Esophagus squamous epithelium (tissue), 5 donors: ENCODE measurements around the gene FCRL2. TPM values are rescaled to one million over a fixed set of nuclear protein-coding genes. Genes with fewer than 3 reads are reported as not detected.
"Not testable (repeated sequence)": the region's sequence is repeated elsewhere in the genome, so short reads cannot be mapped to it uniquely, and the experiment has no call there.

Experiments
- DNase-seq: peaks from one replicate; lab custom pipeline; 2025; lab: John Stamatoyannopoulos, UW
- H3K27ac ChIP-seq, 4 donors: fragments of 200-600 bp; sonication (generic); one replicate each; pipeline ENCODE4 v1.5.1; 2016 to 2019; ENCODE audit warnings: mild to moderate bottlenecking in 1 of 4
- H3K27me3 ChIP-seq, 4 donors: fragments of 200-600 bp; sonication (generic); 1 replicate in 3 of 4; 2 replicates in 1 of 4; pipeline versions ENCODE4 v1.5.1 to v1.6.0; 2017 to 2021; ENCODE audit warnings: antibody characterized with exemption in 1 of 4
- H3K36me3 ChIP-seq, 3 donors: fragments of 200-600 bp; sonication (generic); one replicate each; pipeline ENCODE4 v1.5.1; 2016 to 2019
- H3K4me1 ChIP-seq, 3 donors: fragments of 200-600 bp; sonication (generic); one replicate each; pipeline ENCODE4 v1.5.1; 2017 to 2019
- H3K4me3 ChIP-seq, 4 donors: fragments of 200-600 bp; sonication (generic); 1 replicate in 3 of 4; 2 replicates in 1 of 4; pipeline ENCODE4 v1.5.1; 2016 to 2019; ENCODE audit warnings: mild to moderate bottlenecking in 2 of 4, moderate library complexity in 1 of 4
- H3K9me3 ChIP-seq, 3 donors: fragments of 200-600 bp; sonication (generic); one replicate each; pipeline ENCODE4 v1.5.1; 2016 to 2019
- CTCF ChIP-seq, 6 experiments: fragments of 450-650 bp in 4 of 6; fragments of 200-600 bp in 2 of 6; sonication (generic) in 2 of 6; IDR thresholded peaks; one replicate each; pipeline ENCODE4 v1.5.1; 2016 to 2019; ENCODE audit warnings: antibody characterized with exemption in 6 of 6, mild to moderate bottlenecking in 4 of 6, moderate library complexity in 4 of 6
- POLR2A ChIP-seq, 4 donors: fragments of 450-650 bp; IDR thresholded peaks; one replicate each; pipeline ENCODE4 v1.6.1; 2017; ENCODE audit warnings: antibody characterized with exemption in 4 of 4, mild to moderate bottlenecking in 4 of 4, moderate library complexity in 3 of 4
- WGBS, 2 donors: methylation state at CpG; one replicate each; pipeline ENCODE4 v1.1.5; 2018; 5-methylcytosine and 5-hydroxymethylcytosine counted together
- intact Hi-C: fragments of 100-400 bp; cut with DNase I; formaldehyde crosslinking; loops from one replicate; pipeline ENCODE4 v1.15.0; 2022
- total RNA-seq, 4 donors: library from RNA; depleted of rRNA; stranded (reverse); fragments of >200 nt; gene quantifications; one replicate each; pipeline ENCODE4 v1.1.0, GENCODE V29; 2016
- donor health status: DM: yes; HTN: yes; CAD: no.

The FCRL2 gene
- total RNA-seq, 4 donors from 2014 or later = 0.19 to 0.32 TPM; not detected in 2

GRCh38 chr1:157758018-157758417, 18.9 kb downstream of the FCRL2 start:
- no peak for TF ChIP-seq POLR2A (IDR thresholded peaks at IDR 0.05)
- TF ChIP-seq CTCF (IDR thresholded peaks at IDR 0.05) = no peak
- Histone ChIP-seq H3K4me1 (no peaks in the 10 kb centered on the region), H3K36me3 (no peaks in the 10 kb centered on the region), H3K9me3 (no peaks in the 10 kb centered on the region), H3K4me3 (no peak overlapping the region), H3K27ac (no peak overlapping the region), H3K27me3 (no peaks in the 10 kb centered on the region)
- WGBS, 2 donors = 74 to 76% methylated on average over 4 of the region's 4 CpGs
- intact Hi-C loops = no loop called here
- no peak for DNase-seq

- no peak for TF ChIP-seq POLR2A (IDR thresholded peaks at IDR 0.05)
- no peak for TF ChIP-seq CTCF (IDR thresholded peaks at IDR 0.05)
These were observed 23.3 kb downstream of the FCRL2 start for GRCh38 chr1:157753611-157754010.

GRCh38 chr1:157751283-157751682, 25.6 kb downstream of the FCRL2 start:
- H3K27ac ChIP-seq = no peak overlapping the region
- no peaks in the 10 kb centered on the region for H3K36me3 ChIP-seq
- no peak for DNase-seq
- intact Hi-C loops = no loop called here
- WGBS, 2 donors = 47 to 50% methylated on average over 3 of the region's 3 CpGs
- no peak overlapping the region for H3K4me3 ChIP-seq
- H3K9me3 ChIP-seq = no peaks in the 10 kb centered on the region
- H3K27me3 ChIP-seq = no peaks in the 10 kb centered on the region
- TF ChIP-seq CTCF (IDR thresholded peaks at IDR 0.05) (no peak), POLR2A (IDR thresholded peaks at IDR 0.05) (no peak)
- no peaks in the 10 kb centered on the region for H3K4me1 ChIP-seq

More at GRCh38 chr1:157753611-157754010, 23.3 kb downstream of the FCRL2 start:
- intact Hi-C loops = no loop called here
- Histone ChIP-seq H3K27me3 (no peaks in the 10 kb centered on the region), H3K36me3 (no peaks in the 10 kb centered on the region), H3K4me3 (no peak overlapping the region), H3K27ac (no peak overlapping the region), H3K4me1 (no peaks in the 10 kb centered on the region), H3K9me3 (no peaks in the 10 kb centered on the region)
- no peak for DNase-seq
- 50 to 90% methylated on average over 1 of the region's 1 CpG for WGBS, 2 donors

- TF ChIP-seq POLR2A (IDR thresholded peaks at IDR 0.05) (no peak), CTCF (IDR thresholded peaks at IDR 0.05) (no peak)
- Histone ChIP-seq H3K4me1 (no peaks in the 10 kb centered on the region), H3K36me3 (no peaks in the 10 kb centered on the region), H3K9me3 (no peaks in the 10 kb centered on the region), H3K27me3 (no peaks in the 10 kb centered on the region), H3K27ac (no peak overlapping the region), H3K4me3 (no peak overlapping the region)
- DNase-seq = no peak
- intact Hi-C loops = no loop called here
- WGBS, 2 donors = 85 to 94% methylated on average over 3 of the region's 3 CpGs
These were observed 28.6 kb downstream of the FCRL2 start for GRCh38 chr1:157748262-157748817.

- Histone ChIP-seq H3K27ac (no peak overlapping the region), H3K9me3 (no peaks in the 10 kb centered on the region), H3K36me3 (no peaks in the 10 kb centered on the region), H3K27me3 (no peaks in the 10 kb centered on the region), H3K4me1 (no peaks in the 10 kb centered on the region), H3K4me3 (no peak overlapping the region)
- WGBS, 2 donors = 21 to 47% methylated on average over 2 to 5 of the region's 5 CpGs
- intact Hi-C loops = no loop called here
- TF ChIP-seq CTCF (IDR thresholded peaks at IDR 0.05) (no peak), POLR2A (IDR thresholded peaks at IDR 0.05) (no peak)
- no peak for DNase-seq
These were observed 37.6 kb downstream of the FCRL2 start for GRCh38 chr1:157739229-157739901.

GRCh38 chr1:157735991-157736390, 40.9 kb downstream of the FCRL2 start:
- intact Hi-C loops = not testable (repeated sequence)

More at GRCh38 chr1:157735991-157736390, 40.9 kb downstream of the FCRL2 start:
- H3K27me3 ChIP-seq, H3K27ac ChIP-seq, H3K9me3 ChIP-seq, H3K36me3 ChIP-seq, H3K4me1 ChIP-seq, H3K4me3 ChIP-seq, DNase-seq: not testable (repeated sequence)
- WGBS, 2 donors = 81 to 82% methylated on average over 5 of the region's 5 CpGs
